HEK293T (cell line): ENCODE measurements around the gene PPP1R37.

Experiments
- BHLHE40 ChIP-seq: fragments of 450-650 bp; IDR thresholded peaks from 2 replicates; pipeline ENCODE4 v1.6.1; 2016; ENCODE audit warnings: mild to moderate bottlenecking, moderate library complexity, borderline replicate concordance
- CTBP1 ChIP-seq: fragments of 450-650 bp; IDR thresholded peaks from 2 replicates; pipeline ENCODE4 v1.6.1; 2016; ENCODE audit warnings: borderline replicate concordance
- ELF4 ChIP-seq: fragments of 450-650 bp; IDR thresholded peaks from 2 replicates; pipeline ENCODE4 v1.6.1; 2017; ENCODE audit warnings: antibody characterized with exemption
- FOXA1 ChIP-seq: fragments of 450-650 bp; IDR thresholded peaks from 2 replicates; pipeline ENCODE4 v1.6.1; 2016; ENCODE audit warnings: mild to moderate bottlenecking
- FOXK2 ChIP-seq: fragments of 450-650 bp; IDR thresholded peaks from 2 replicates; pipeline ENCODE4 v1.6.1; 2016; ENCODE audit warnings: mild to moderate bottlenecking
- NFRKB ChIP-seq: fragments of 450-650 bp; IDR thresholded peaks from 2 replicates; pipeline ENCODE4 v1.6.1; 2016; ENCODE audit warnings: mild to moderate bottlenecking, moderate library complexity
- PKNOX1 ChIP-seq: fragments of 450-650 bp; IDR thresholded peaks from 2 replicates; pipeline ENCODE4 v1.6.1; 2016
- SUZ12 ChIP-seq: fragments of 450-650 bp; IDR thresholded peaks from 2 replicates; pipeline ENCODE4 v1.6.1; 2016; ENCODE audit warnings: mild to moderate bottlenecking
- TARDBP ChIP-seq: fragments of 450-650 bp; IDR thresholded peaks from 2 replicates; pipeline ENCODE4 v1.6.1; 2016
- ZNF384 ChIP-seq: fragments of 450-650 bp; IDR thresholded peaks from 2 replicates; pipeline ENCODE4 v1.6.1; 2016

- TF ChIP-seq ZNF384 (no peak), NFRKB (no peak), PKNOX1 (no peak), ELF4 (no peak), FOXK2 (no peak), BHLHE40 (no peak), SUZ12 (no peak), CTBP1 (no peak), TARDBP (no peak), FOXA1 (no peak)
Observed at GRCh38 chr19:45057444-45057843, 35.5 kb upstream of the PPP1R37 start.
